GM19455 (cell line): ENCODE results near the gene REXO5.
A peak's percentile ranks its signal among the peaks of the same experiment; 100 is the strongest.
"Not testable (repeated sequence)": the region's sequence is repeated elsewhere in the genome, so short reads cannot be mapped to it uniquely, and the experiment has no call there.

Source experiments
- ATAC-seq: cut with Tn5 transposase; IDR thresholded peaks from one replicate; pipeline ENCODE4 v1.9.1; 2021; ENCODE audit not compliant: unreplicated experiment

Gene REXO5, protein sequence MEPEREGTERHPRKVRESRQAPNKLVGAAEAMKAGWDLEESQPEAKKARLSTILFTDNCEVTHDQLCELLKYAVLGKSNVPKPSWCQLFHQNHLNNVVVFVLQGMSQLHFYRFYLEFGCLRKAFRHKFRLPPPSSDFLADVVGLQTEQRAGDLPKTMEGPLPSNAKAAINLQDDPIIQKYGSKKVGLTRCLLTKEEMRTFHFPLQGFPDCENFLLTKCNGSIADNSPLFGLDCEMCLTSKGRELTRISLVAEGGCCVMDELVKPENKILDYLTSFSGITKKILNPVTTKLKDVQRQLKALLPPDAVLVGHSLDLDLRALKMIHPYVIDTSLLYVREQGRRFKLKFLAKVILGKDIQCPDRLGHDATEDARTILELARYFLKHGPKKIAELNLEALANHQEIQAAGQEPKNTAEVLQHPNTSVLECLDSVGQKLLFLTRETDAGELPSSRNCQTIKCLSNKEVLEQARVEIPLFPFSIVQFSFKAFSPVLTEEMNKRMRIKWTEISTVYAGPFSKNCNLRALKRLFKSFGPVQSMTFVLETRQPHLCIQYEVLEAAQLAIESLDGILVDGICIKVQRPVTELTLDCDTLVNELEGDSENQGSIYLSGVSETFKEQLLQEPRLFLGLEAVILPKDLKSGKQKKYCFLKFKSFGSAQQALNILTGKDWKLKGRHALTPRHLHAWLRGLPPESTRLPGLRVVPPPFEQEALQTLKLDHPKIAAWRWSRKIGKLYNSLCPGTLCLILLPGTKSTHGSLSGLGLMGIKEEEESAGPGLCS

DNA sequence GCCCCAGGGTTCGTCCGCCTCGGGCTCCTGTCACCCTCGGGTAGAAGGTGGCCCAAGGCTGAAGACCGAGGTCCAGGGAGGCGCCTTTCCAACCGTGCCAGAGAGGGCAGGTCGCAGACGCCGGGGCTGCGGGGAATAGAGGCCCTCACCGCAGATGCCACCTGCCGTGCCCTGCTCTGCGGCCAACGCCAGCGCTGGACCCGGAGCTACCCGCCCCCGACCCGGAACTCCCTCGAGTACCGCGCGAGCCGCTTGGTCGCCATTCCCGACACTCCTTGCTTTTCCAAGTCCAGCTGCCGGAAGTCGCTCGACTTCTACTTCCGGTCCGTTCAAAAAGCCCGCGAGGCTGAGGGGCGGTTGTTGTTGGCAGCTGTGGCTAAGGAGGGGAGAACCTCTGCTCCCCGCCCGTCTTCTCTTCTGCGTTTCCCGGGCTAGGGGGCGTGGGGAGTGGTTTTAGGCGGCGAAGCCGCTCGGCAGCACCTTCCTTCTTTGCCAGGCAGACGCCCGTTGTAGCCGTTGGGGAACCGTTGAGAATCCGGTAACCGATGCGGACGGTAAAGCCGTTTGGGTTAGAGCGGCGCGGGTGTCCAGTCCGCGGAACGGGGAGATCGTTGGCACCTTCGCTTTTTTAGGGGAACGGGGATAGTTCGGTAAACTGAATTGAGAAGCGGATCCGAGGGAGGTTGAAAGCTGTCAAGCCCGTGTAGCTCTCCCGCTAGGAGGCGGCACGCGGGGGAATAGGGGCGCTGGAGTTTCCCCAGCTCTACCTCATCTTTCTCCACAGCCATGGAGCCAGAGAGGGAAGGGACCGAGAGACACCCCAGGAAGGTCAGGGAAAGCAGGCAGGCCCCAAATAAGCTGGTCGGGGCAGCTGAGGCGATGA is at the start of gene REXO5, which contains the start of gene ERI2:
Gene REXO5, plus strand, starts transcription at position 360 of the 883 bp plus-strand sequence. Its CDS starts 427 bp downstream, at position 787.
Gene ERI2, minus strand, starts transcription at position 305 of the 883 bp plus-strand sequence. Its CDS starts 42 bp downstream, at position 263.
- peak; percentile 81 for ATAC-seq

GRCh38 chr16:20760346-20760745 is 46.0 kb upstream of the REXO5 start:
- ATAC-seq, result no peak

DNA sequence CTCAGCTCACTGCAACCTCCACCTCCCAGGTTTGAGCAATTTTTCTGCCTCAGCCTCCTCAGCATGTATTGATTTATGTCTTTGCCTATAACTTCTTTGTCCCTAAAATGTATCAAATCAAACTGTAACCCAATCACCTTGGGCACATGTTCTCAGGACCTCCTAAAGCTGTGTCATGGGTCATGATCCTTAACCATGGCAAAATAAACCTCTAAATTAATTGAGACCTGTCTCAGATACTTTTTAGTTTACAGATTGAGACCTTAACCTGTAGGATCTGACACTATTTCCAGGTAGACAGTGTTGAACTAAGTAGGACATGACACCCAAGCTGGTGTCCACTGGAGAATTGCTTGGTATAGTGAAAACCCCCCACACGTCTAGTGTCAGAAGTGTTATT is 45.2 kb upstream of the REXO5 start:
- no peak for ATAC-seq

- no peak for ATAC-seq
Measured at GRCh38 chr16:20762404-20763123, 43.8 kb upstream of the REXO5 start.

GRCh38 chr16:20763461-20764232 is 42.7 kb upstream of the REXO5 start, which contains the start of gene ACSM3:
TSS of gene ACSM3 (plus strand) at chr16:20764014. CDS start at chr16:20770035, 6,021 bp downstream.
- peak; percentile 99 for ATAC-seq

GRCh38 chr16:20764448-20764847 is 41.9 kb upstream of the REXO5 start:
- ATAC-seq, result not testable (repeated sequence)

DNA sequence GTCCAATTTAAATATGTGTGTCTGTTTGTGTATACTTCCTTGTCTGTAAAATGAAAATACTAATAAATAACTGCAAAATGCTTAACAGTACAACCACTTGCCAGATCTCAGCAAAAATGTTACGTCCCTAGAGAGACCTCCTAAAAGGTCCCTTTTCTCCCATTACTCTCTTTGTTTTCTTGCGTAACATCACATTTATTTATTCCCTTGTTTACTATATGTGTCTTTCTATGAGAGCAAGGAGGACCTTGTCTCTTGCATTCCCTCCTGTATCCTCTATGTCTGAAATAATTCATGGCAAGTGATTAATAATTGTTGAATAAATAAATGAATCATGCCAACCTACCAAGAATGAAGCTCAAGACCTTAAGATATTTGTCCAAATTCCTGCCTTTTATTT is 40.6 kb upstream of the REXO5 start:
- ATAC-seq, result no peak

GRCh38 chr16:20766294-20766693 is 40.0 kb upstream of the REXO5 start:
- no peak for ATAC-seq

- no peak for ATAC-seq
Measured at GRCh38 chr16:20767577-20767976, 38.8 kb upstream of the REXO5 start.

GRCh38 chr16:20768121-20768520 is 38.2 kb upstream of the REXO5 start:
- ATAC-seq, result no peak

- no peak for ATAC-seq
Measured at GRCh38 chr16:20768818-20769217, 37.5 kb upstream of the REXO5 start.

GRCh38 chr16:20773679-20774078 is 32.6 kb upstream of the REXO5 start:
- no peak for ATAC-seq

- no peak for ATAC-seq
Measured at GRCh38 chr16:20774703-20775362, 31.5 kb upstream of the REXO5 start.

DNA sequence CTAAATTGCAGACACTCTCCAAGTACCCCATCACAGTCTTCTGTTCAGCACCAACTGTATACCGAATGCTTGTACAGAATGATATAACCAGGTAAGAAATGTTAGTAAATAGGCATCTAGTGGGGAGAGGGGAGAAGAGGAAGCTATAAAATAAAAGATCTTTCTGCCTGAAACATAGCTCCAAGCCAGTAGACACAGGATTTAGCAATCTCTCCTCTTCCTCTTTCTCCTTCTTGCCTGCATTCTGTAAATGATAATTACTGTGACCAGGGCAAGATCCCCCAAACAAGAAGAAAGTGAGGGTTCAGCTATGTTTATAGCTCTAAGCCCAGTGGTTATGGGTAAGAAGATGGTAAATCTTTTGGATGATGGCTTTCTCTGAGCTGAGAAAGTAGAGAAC is 24.6 kb upstream of the REXO5 start:
- ATAC-seq, result no peak

DNA sequence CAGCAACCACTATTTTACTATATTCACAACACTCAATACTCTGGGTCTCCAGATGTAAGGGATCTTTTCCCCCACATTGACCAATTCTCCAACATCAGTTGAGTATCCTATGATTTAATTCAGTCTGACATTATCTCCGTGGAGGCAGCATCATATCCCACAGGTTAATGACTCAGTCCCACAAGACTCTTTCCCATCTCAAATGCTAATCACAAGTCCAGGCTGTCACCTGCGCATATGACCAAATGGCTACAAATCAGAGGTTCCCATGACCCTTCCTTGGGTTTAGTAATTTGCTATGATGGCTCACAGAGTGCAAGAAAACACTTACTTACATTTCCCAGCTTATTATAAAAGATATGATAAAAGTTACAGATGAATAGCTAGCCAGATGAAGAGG is 23.9 kb upstream of the REXO5 start:
- no peak for ATAC-seq

DNA sequence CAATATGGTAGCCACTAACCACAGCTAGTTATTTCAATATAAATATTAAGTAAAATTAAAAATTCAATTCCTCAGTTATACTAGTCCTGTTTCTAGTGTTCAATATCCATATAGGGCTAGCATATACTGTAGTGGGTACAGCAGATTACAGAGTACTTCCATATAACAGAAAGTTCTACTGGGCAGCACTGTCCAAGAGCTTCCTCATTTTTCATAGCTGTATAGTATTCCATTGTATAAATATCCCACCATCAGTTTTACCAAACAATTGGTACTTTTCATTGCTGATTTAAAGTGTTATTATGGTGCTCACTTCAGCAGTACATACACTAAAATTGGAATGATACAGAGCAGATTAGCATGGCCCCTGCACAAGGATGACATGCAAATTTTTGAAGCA is 22.1 kb upstream of the REXO5 start:
- no peak for ATAC-seq

GRCh38 chr16:20789130-20789529 is 17.2 kb upstream of the REXO5 start:
- no peak for ATAC-seq

GRCh38 chr16:20791923-20792612 is 14.3 kb upstream of the REXO5 start:
- no peak for ATAC-seq
